Smooth muscle cell of bladder (primary cell): Measurements from ENCODE around the gene NDUFAF7. TPM values are rescaled to one million over a fixed set of nuclear protein-coding genes. Genes with fewer than 3 reads are reported as not detected.

Source experiments
- total RNA-seq: library from RNA; depleted of rRNA; stranded (reverse); fragments of >200 nt; gene quantifications from 2 replicates; pipeline ENCODE4 v1.2.3, GENCODE V29; 2014

NDUFAF7 gene, protein sequence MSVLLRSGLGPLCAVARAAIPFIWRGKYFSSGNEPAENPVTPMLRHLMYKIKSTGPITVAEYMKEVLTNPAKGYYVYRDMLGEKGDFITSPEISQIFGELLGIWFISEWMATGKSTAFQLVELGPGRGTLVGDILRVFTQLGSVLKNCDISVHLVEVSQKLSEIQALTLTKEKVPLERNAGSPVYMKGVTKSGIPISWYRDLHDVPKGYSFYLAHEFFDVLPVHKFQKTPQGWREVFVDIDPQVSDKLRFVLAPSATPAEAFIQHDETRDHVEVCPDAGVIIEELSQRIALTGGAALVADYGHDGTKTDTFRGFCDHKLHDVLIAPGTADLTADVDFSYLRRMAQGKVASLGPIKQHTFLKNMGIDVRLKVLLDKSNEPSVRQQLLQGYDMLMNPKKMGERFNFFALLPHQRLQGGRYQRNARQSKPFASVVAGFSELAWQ
- total RNA-seq: 13.7 and 13.9 TPM in 2 replicates

DNA sequence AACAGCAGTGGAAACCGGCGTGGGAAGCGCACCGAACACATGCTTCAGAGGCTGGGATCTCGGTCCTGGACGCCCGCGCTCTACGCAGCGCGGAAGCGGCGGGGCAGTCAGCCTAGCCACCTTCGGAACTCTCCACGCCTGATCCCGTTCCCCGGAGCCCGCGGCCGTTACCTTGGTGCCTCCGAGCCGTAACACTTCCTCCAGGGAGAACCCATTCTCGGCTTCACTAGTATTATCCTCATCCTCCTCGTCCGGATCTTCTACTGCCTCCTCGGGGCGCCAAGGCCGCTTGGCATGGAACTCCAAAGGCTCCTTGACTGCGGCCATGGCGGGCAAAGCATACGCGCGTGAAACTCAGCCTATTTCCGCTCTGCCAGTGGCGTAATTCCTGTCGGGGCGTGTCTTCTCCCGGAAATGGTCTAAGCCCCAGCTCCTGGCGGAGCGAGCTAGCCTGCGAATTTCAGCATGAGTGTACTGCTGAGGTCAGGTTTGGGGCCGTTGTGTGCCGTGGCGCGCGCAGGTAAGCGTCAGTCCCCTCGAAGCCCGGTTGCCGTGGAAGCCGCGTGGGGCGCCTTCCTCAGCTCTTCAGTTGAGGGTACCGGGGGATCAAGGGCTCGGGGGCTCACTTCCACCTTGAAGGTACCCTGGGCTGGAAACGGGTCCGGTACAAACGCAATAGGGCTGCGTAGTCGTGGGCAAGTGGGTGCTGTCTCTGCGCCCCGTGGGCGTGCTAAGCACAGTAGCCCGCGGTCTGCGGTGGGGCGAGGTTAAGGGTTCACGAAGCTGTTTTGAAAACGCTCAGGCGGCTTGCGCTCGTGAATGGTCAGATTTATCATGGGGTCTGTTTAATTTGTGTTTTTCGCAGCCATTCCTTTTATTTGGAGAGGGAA lies at the start of gene NDUFAF7, which contains the start of gene CEBPZ:
NDUFAF7 (plus strand) TSS at position 418 of the 890 bp plus-strand sequence; CDS start at position 466, 48 bp downstream.
CEBPZ (minus strand) TSS at position 356 of the 890 bp plus-strand sequence; CDS start at position 327, 29 bp downstream.

DNA sequence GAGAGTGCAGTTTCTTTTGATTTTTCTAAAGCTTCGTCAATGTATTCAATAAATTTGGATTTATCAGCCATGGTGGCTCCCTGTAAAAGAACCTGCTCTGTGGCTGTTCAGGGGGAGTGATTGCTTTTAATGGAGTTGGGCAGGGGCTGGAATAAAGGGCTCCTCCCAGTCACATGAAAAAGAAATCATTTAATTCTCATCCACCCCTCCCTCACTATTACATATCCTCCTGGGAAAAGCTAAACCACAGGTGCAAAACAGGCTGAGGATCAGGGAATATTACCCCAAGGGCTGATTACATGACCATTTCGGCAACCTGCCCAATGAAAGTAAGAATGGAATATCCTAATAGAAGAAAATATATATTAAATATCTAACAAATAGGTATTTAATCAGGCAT lies 42.9 kb upstream of the NDUFAF7 start, which contains the start of gene SULT6B1:
SULT6B1 (minus strand) TSS at position 101 of the 400 bp plus-strand sequence; CDS start at position 71, 30 bp downstream.

DNA sequence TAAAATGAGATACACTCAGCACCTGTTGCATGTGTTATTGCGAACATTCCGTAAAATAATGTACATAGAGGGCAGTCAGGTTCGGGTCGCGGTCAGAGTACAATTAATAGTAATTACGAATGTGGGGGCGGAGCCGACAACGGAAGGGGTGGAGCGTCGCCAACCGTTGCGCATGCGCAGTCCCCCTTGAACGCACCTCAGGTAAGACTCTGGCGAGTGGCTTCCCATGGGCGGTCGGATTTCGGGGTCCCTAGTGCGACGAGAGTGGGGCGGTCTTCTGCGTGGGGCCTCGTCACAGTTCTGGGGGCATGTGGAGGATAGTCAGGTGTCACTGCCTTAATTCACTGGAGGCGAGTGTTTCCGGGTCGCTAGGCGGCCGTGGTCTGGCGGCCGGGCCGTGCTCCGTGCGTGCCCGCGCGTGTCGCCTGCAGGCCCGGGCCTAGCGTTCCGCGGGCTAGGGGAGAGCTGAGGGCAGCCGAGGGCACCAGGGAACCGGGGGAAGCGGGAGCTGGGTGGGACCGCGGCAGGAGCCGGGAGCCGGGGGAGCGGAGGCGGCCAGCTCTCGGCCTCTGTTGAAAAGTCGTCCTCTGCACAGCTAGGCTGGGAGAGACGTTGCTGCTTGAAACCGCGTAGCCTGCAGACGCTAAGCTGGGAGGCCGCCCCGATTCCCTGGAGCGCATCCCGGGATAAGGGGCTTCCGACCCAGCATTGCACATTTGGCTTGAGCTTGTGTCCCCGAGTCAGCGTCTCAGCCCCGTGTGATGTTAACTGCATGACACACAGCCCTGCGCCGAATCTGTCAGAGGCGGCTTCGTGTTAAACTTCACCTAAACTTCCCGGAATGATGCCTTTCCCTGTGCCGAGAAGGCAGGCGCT lies 34.9 kb upstream of the NDUFAF7 start, which contains the start of gene CEBPZOS:
CEBPZOS (plus strand) TSS at position 177 of the 876 bp plus-strand sequence. CDS start 3,209 bp downstream, outside the sequence.

Other genes with a start within 250 kb of the NDUFAF7 start
- gene HEATR5B, start 147.3 kb upstream of the NDUFAF7 start, total RNA-seq: 14.4 and 17.0 TPM in 2 replicates
- gene GPATCH11, start 147.1 kb upstream of the NDUFAF7 start, total RNA-seq: 4.1 and 5.3 TPM in 2 replicates
- gene EIF2AK2, start 74.7 kb upstream of the NDUFAF7 start, total RNA-seq: 19.3 and 22.7 TPM in 2 replicates
- gene SULT6B1, start 43.0 kb upstream of the NDUFAF7 start, total RNA-seq: not detected in 2 replicates
- 9.1 and 9.4 TPM in 2 replicates for gene CEBPZOS, start 35.2 kb upstream of the NDUFAF7 start, total RNA-seq
- gene CEBPZ, start 62 bp upstream of the NDUFAF7 start, total RNA-seq: 40.1 and 56.1 TPM in 2 replicates
- gene PRKD3, start 93.2 kb downstream of the NDUFAF7 start, total RNA-seq: 47.9 and 50.1 TPM in 2 replicates
- 4.0 and 9.5 TPM in 2 replicates for gene QPCT, start 113.0 kb downstream of the NDUFAF7 start, total RNA-seq